IMR-90 (cell line): Measurements from ENCODE around the gene PCDHGA7.

Experiments
- CTCF ChIP-seq: conservative IDR thresholded peaks from 2 replicates; pipeline ENCODE4 v1.5.1; 2012; ENCODE audit warnings: mild to moderate bottlenecking, low read depth, low read length, improper control_type of control experiment
- MAFK ChIP-seq: IDR thresholded peaks from 2 replicates; pipeline ENCODE4 v1.6.1; 2012; ENCODE audit warnings: low read depth, low read length, improper control_type of control experiment
- RFX5 ChIP-seq: IDR thresholded peaks from 2 replicates; pipeline ENCODE4 v1.8.0; 2012; ENCODE audit warnings: low read depth, mild to moderate bottlenecking, low read length, moderate library complexity
- SMC3 ChIP-seq: fragments of 150-350 bp; IDR thresholded peaks from 2 replicates; pipeline ENCODE4 v1.6.1; 2016; ENCODE audit warnings: low read depth, mild to moderate bottlenecking, antibody characterized with exemption, low read length, moderate library complexity

GRCh38 chr5:141420855-141421488 is 38.4 kb downstream of the PCDHGA7 start, which contains the start of gene PCDHGA11:
- peak; percentile 64 for TF ChIP-seq CTCF
- TF ChIP-seq SMC3: peak; percentile 55
- TF ChIP-seq MAFK: no peak
- no peak for TF ChIP-seq RFX5
